ENCODE results near the gene BPIFB3.

DNA sequence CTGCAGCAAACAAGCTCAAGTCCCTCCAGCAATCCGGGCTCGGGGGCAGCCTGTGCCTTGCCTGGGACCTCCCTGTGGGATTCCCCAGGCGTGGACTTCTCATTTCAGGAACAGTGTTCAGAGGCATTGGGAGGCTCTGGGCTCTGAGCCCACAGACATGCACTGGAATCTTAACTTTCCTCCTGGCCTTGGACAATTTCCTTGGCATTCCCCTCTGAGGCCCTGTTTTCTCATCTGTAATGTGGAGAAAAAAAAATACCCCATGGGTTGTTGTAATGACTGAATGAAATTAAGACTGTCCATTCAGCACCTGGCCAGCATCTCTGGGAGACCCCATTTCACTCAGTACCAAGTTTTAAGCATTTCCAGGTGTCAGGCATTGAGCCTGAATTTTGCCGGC, 43.3 kb downstream of the BPIFB3 start:
- no peak for TF ChIP-seq CTCF (conservative IDR thresholded peaks at IDR 0.05; ENCODE audit: low read depth, low read length)
- TF ChIP-seq EZH2 (IDR thresholded peaks at IDR 0.05; ENCODE audit: borderline replicate concordance, low read depth, low read length, poor library complexity, severe bottlenecking), result no peak

Data from A673 (cell line).